Fibroblast of the aortic adventitia (primary cell): Measurements from ENCODE around the gene MYRF. TPM values are rescaled to one million over a fixed set of nuclear protein-coding genes. Genes with fewer than 3 reads are reported as not detected.

ENCODE experiments used
- DNase-seq: peaks from one replicate; pipeline ENCODE4 v3.0.0-alpha.2; 2010; ENCODE audit warnings: low read depth
- H3K4me3 ChIP-seq: 2 replicates; pipeline ENCODE4 v1.5.1; 2011; ENCODE audit warnings: low read depth, mild to moderate bottlenecking, control low read depth, low read length, moderate library complexity
- CTCF ChIP-seq: IDR thresholded peaks from 2 replicates; pipeline ENCODE4 v1.5.1; 2011; ENCODE audit warnings: mild to moderate bottlenecking, low read length, control low read depth, inconsistent platforms; ENCODE audit not compliant: insufficient read depth
- total RNA-seq: library from RNA; depleted of rRNA; stranded (reverse); fragments of >200 nt; gene quantifications from 2 replicates; pipeline ENCODE4 v1.2.3, GENCODE V29; 2012; ENCODE audit warnings: low replicate concordance

The MYRF gene
- total RNA-seq, 1 donor: 0.18 TPM

GRCh38 chr11:61774411-61774810 is 22.0 kb downstream of the MYRF start:
- no peak overlapping the region for H3K4me3 ChIP-seq
- TF ChIP-seq CTCF: no peak
- no peak for DNase-seq

- H3K4me3 ChIP-seq: no peak overlapping the region
- TF ChIP-seq CTCF: no peak
- DNase-seq: no peak
These were observed 22.7 kb downstream of the MYRF start for GRCh38 chr11:61775106-61775505.

GRCh38 chr11:61775606-61776554 is 23.4 kb downstream of the MYRF start:
- no peak for DNase-seq
- H3K4me3 ChIP-seq: no peak overlapping the region
- no peak for TF ChIP-seq CTCF

GRCh38 chr11:61776561-61777075 is 24.2 kb downstream of the MYRF start:
- peak; percentile 69 for DNase-seq
- TF ChIP-seq CTCF: peak; percentile 76
- H3K4me3 ChIP-seq: no peak overlapping the region

- H3K4me3 ChIP-seq: no peak overlapping the region
- TF ChIP-seq CTCF: no peak
- DNase-seq: no peak
These were observed 25.0 kb downstream of the MYRF start for GRCh38 chr11:61777234-61778090.

- H3K4me3 ChIP-seq: no peak overlapping the region
- TF ChIP-seq CTCF: no peak
- no peak for DNase-seq
These were observed 26.0 kb downstream of the MYRF start for GRCh38 chr11:61778357-61778886.
